Neural progenitor cell (in vitro differentiated cells): ENCODE data around the gene PPP5C. TPM values are rescaled to one million over a fixed set of nuclear protein-coding genes. Genes with fewer than 3 reads are reported as not detected.
A peak's percentile ranks its signal among the peaks of the same experiment; 100 is the strongest.

ENCODE experiments used
- DNase-seq: peaks from one replicate; pipeline ENCODE4 v3.0.0-alpha.2; 2016; ENCODE audit warnings: low spot score
- H2AFZ ChIP-seq: fragments of 200-600 bp; sonication (generic); replicated peaks from 2 replicates; pipeline ENCODE4 v1.6.1; 2016; ENCODE audit warnings: antibody characterized with exemption
- H3F3A ChIP-seq: fragments of 200-600 bp; sonication (generic); 2 replicates; pipeline ENCODE4 v1.6.1; 2016; ENCODE audit warnings: antibody characterized with exemption, low read depth
- H3K27ac ChIP-seq: fragments of 200-600 bp; sonication (generic); 2 replicates; pipeline ENCODE4 v1.5.1; 2016; ENCODE audit warnings: mild to moderate bottlenecking
- H3K27me3 ChIP-seq: fragments of 200-600 bp; sonication (generic); 2 replicates; pipeline ENCODE4 v1.6.1; 2016; ENCODE audit warnings: mild to moderate bottlenecking, moderate library complexity
- H3K36me3 ChIP-seq: fragments of 200-600 bp; sonication (generic); 2 replicates; pipeline ENCODE4 v1.5.1; 2016
- H3K4me1 ChIP-seq: fragments of 200-600 bp; sonication (generic); 2 replicates; pipeline ENCODE4 v1.6.1; 2016; ENCODE audit warnings: mixed run types
- H3K4me2 ChIP-seq: fragments of 200-600 bp; sonication (generic); 2 replicates; pipeline ENCODE4 v1.6.1; 2016
- H3K4me3 ChIP-seq: fragments of 200-600 bp; sonication (generic); 2 replicates; pipeline ENCODE4 v1.5.1; 2016
- H3K79me2 ChIP-seq: fragments of 200-600 bp; sonication (generic); 2 replicates; pipeline ENCODE4 v1.6.1; 2016; ENCODE audit warnings: low read depth
- H3K9ac ChIP-seq: fragments of 200-600 bp; sonication (generic); 2 replicates; pipeline ENCODE4 v1.6.1; 2016
- H3K9me3 ChIP-seq: fragments of 200-600 bp; sonication (generic); 2 replicates; pipeline ENCODE4 v1.5.1; 2016; ENCODE audit warnings: low read depth
- H4K20me1 ChIP-seq: fragments of 200-600 bp; sonication (generic); 2 replicates; pipeline ENCODE4 v1.6.1; 2016; ENCODE audit warnings: low read depth
- H3K27ac Mint-ChIP-seq: 3 replicates; pipeline ENCODE4 v1.8.0; 2021; ENCODE audit warnings: mixed read lengths
- H3K27me3 Mint-ChIP-seq: 2 replicates; pipeline ENCODE4 v1.8.0; 2022; ENCODE audit warnings: low read depth, mild to moderate bottlenecking, inconsistent platforms, moderate library complexity, mixed read lengths; ENCODE audit not compliant: insufficient read depth
- H3K36me3 Mint-ChIP-seq: 3 replicates; pipeline ENCODE4 v1.8.0; 2021; ENCODE audit warnings: mixed read lengths
- H3K4me1 Mint-ChIP-seq: 3 replicates; pipeline ENCODE4 v1.8.0; 2021; ENCODE audit warnings: mixed read lengths
- H3K4me3 Mint-ChIP-seq: 3 replicates; pipeline ENCODE4 v1.8.0; 2021; ENCODE audit warnings: mild to moderate bottlenecking, moderate library complexity, mixed read lengths
- H3K9me3 Mint-ChIP-seq: 3 replicates; pipeline ENCODE4 v1.8.0; 2020; ENCODE audit warnings: mixed read lengths
- EZH2 ChIP-seq: fragments of 200-600 bp; sonication (generic); IDR thresholded peaks from 2 replicates; pipeline ENCODE4 v1.6.1; 2017; ENCODE audit warnings: antibody characterized with exemption, mild to moderate bottlenecking, moderate library complexity
- EZH2phosphoT487 ChIP-seq: fragments of 200-600 bp; sonication (generic); IDR thresholded peaks from 2 replicates; pipeline ENCODE4 v1.6.1; 2017; ENCODE audit warnings: antibody characterized with exemption
- total RNA-seq: library from RNA; depleted of rRNA; stranded (reverse); fragments of >200 nt; gene quantifications from 2 replicates; pipeline ENCODE4 v1.2.3, GENCODE V29; 2015; ENCODE audit warnings: low replicate concordance
- TF ChIP-seq, protein P1 (sequence below): fragments of 200-600 bp; sonication (generic); IDR thresholded peaks from 2 replicates; pipeline ENCODE4 v1.5.1; 2017; ENCODE audit warnings: antibody characterized with exemption, mild to moderate bottlenecking

Gene PPP5C, protein sequence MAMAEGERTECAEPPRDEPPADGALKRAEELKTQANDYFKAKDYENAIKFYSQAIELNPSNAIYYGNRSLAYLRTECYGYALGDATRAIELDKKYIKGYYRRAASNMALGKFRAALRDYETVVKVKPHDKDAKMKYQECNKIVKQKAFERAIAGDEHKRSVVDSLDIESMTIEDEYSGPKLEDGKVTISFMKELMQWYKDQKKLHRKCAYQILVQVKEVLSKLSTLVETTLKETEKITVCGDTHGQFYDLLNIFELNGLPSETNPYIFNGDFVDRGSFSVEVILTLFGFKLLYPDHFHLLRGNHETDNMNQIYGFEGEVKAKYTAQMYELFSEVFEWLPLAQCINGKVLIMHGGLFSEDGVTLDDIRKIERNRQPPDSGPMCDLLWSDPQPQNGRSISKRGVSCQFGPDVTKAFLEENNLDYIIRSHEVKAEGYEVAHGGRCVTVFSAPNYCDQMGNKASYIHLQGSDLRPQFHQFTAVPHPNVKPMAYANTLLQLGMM
- total RNA-seq = 63.5 and 97.8 TPM in 2 replicates

- TF ChIP-seq EZH2phosphoT487 (no peak), EZH2 (no peak)
- TF ChIP-seq, protein P1, sequence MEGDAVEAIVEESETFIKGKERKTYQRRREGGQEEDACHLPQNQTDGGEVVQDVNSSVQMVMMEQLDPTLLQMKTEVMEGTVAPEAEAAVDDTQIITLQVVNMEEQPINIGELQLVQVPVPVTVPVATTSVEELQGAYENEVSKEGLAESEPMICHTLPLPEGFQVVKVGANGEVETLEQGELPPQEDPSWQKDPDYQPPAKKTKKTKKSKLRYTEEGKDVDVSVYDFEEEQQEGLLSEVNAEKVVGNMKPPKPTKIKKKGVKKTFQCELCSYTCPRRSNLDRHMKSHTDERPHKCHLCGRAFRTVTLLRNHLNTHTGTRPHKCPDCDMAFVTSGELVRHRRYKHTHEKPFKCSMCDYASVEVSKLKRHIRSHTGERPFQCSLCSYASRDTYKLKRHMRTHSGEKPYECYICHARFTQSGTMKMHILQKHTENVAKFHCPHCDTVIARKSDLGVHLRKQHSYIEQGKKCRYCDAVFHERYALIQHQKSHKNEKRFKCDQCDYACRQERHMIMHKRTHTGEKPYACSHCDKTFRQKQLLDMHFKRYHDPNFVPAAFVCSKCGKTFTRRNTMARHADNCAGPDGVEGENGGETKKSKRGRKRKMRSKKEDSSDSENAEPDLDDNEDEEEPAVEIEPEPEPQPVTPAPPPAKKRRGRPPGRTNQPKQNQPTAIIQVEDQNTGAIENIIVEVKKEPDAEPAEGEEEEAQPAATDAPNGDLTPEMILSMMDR = peak; percentile 99
- peaks cover 5% of the 10 kb centered on the region for H3K36me3 Mint-ChIP-seq
- peaks cover 34% of the 10 kb centered on the region for H3K4me1 Mint-ChIP-seq
- Histone ChIP-seq H3K4me2 (peak within 1 kb of the TSS; percentile 77), H3F3A (peaks cover 3% of the 10 kb centered on the region), H3K4me1 (peaks cover 6% of the 10 kb centered on the region), H2AFZ (peak within 1 kb of the TSS; percentile 96), H3K27me3 (no peaks in the 10 kb centered on the region), H3K4me3 (peak within 1 kb of the TSS; percentile 91), H3K9me3 (no peaks in the 10 kb centered on the region), H3K36me3 (no peaks in the 10 kb centered on the region), H4K20me1 (peaks cover 45% of the 10 kb centered on the region), H3K27ac (no peak within 1 kb of the TSS), H3K9ac (peak within 1 kb of the TSS; percentile 57), H3K79me2 (peaks cover 50% of the 10 kb centered on the region)
- H3K4me3 Mint-ChIP-seq = peak within 1 kb of the TSS; percentile 95
- peak within 1 kb of the TSS; percentile 72 for H3K27ac Mint-ChIP-seq
- H3K9me3 Mint-ChIP-seq = no peaks in the 10 kb centered on the region
- peak; percentile 98 for DNase-seq
- H3K27me3 Mint-ChIP-seq = peaks cover 12% of the 10 kb centered on the region
Measured at GRCh38 chr19:46346821-46347571, at the start of gene PPP5C. TSS of gene PPP5C (plus strand) at chr19:46347087. CDS start at chr19:46347097, 10 bp downstream.

DNA sequence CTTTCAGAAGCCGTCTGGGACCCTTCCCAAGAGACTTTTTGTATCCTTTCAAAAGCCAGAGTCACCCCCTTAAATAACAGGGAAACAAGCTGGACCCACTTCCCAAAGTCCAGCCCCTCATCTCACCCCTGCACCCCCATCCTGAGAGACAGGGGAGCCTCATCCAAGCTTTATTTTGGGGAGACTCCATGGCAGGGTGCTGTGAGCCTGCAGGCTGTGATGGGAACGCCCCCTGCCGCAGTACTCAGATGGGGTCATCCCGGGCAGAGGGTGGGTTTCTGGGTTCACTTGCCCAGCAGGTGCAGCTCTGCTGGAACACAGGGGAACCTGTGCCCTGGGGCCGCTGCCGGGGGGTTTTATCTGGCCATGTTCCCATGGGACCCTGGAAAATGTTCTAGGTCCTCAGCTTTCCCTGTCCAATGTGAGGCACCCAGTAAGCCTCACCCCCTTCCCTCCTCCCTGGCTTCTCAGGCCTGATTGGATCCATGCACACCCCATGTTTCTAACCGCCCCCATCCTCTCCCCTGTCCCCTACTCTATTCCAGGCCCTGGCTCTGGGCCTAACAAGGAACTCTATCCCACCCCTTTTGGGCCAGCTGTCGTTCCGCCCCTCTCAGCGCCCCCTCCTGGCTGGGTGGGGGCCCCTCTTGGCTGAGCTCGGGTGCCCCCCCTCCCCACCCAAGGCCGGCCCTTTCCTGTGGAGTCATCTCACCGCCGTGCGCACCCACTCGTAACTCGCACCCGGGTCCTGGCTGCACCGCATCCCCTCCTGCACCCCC is 49.0 kb upstream of the PPP5C start:
- peaks cover 26% of the 10 kb centered on the region for H3K4me1 Mint-ChIP-seq
- no peak for TF ChIP-seq EZH2
- TF ChIP-seq, protein P1 = peak; percentile 26
- TF ChIP-seq EZH2phosphoT487 = no peak
- no peak overlapping the region for H3K27ac Mint-ChIP-seq
- peaks cover 35% of the 10 kb centered on the region for H3F3A ChIP-seq
- no peak overlapping the region for H2AFZ ChIP-seq
- peak overlapping the region; percentile 66 for H3K9ac ChIP-seq
- H3K27me3 Mint-ChIP-seq = peaks cover 5% of the 10 kb centered on the region
- H3K4me3 Mint-ChIP-seq = peak overlapping the region; percentile 87
- peaks cover 38% of the 10 kb centered on the region for H3K4me1 ChIP-seq
- DNase-seq = peak; percentile 26
- H3K36me3 ChIP-seq = no peaks in the 10 kb centered on the region
- H3K27me3 ChIP-seq = peaks cover 13% of the 10 kb centered on the region
- peak overlapping the region; percentile 98 for H3K4me2 ChIP-seq
- H3K9me3 ChIP-seq = no peaks in the 10 kb centered on the region
- H4K20me1 ChIP-seq = no peaks in the 10 kb centered on the region
- peaks cover 20% of the 10 kb centered on the region for H3K79me2 ChIP-seq
- no peak overlapping the region for H3K27ac ChIP-seq
- no peaks in the 10 kb centered on the region for H3K36me3 Mint-ChIP-seq
- peak overlapping the region; percentile 96 for H3K4me3 ChIP-seq
- H3K9me3 Mint-ChIP-seq = peaks cover 2% of the 10 kb centered on the region

DNA sequence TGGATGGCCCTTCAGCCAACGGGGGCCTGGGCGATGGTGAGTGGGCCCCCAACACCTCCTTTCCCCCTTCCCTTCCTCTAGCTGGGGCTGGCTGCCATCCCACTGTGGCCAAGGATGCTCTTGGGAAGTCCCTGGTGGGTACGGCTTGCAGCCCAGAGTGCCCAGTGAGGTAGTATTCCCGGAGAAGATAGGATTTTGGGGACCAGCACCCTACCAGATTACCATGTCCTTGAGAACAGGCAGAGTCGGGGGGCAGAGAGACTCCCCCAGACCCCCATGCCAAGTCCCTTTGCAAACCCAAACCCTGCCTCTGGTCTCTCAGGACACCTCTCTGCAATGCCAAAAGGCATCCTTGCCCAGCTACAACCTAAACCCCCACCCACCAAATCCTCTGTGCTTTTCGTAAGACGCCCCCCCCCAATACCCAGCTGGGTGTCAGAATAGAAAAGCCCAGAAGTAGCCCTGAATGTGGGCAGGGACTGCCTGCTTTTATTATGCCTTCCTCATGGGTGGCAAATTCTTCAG is 48.3 kb upstream of the PPP5C start:
- peaks cover 10% of the 10 kb centered on the region for H3K27me3 ChIP-seq
- H3K27ac Mint-ChIP-seq = no peak overlapping the region
- H3K36me3 Mint-ChIP-seq = no peaks in the 10 kb centered on the region
- TF ChIP-seq, protein P1 = no peak
- TF ChIP-seq EZH2phosphoT487 (no peak), EZH2 (no peak)
- H4K20me1 ChIP-seq = no peaks in the 10 kb centered on the region
- peaks cover 5% of the 10 kb centered on the region for H3K27me3 Mint-ChIP-seq
- H3K9me3 Mint-ChIP-seq = peaks cover 2% of the 10 kb centered on the region
- peak overlapping the region; percentile 98 for H3K4me2 ChIP-seq
- peaks cover 35% of the 10 kb centered on the region for H3F3A ChIP-seq
- H3K4me1 ChIP-seq = peaks cover 43% of the 10 kb centered on the region
- DNase-seq = no peak
- no peak overlapping the region for H3K27ac ChIP-seq
- H3K4me3 ChIP-seq = no peak overlapping the region
- no peak overlapping the region for H2AFZ ChIP-seq
- H3K4me3 Mint-ChIP-seq = peak overlapping the region; percentile 24
- H3K9me3 ChIP-seq = no peaks in the 10 kb centered on the region
- H3K36me3 ChIP-seq = no peaks in the 10 kb centered on the region
- H3K4me1 Mint-ChIP-seq = peaks cover 30% of the 10 kb centered on the region
- peaks cover 20% of the 10 kb centered on the region for H3K79me2 ChIP-seq
- H3K9ac ChIP-seq = no peak overlapping the region
